Measurements from ENCODE around the gene CTXND1. TPM values are rescaled to one million over a fixed set of nuclear protein-coding genes. Genes with fewer than 3 reads are reported as not detected.
"Not testable (repeated sequence)": the region's sequence is repeated elsewhere in the genome, so short reads cannot be mapped to it uniquely, and the experiment has no call there.

CTXND1 gene
- total RNA-seq, 2 experiments from 2014 or later, result not detected

GRCh38 chr15:80292079-80292478, 40.1 kb upstream of the CTXND1 start:
- BruUV-seq (replicated peaks), result no TSS peak

DNA sequence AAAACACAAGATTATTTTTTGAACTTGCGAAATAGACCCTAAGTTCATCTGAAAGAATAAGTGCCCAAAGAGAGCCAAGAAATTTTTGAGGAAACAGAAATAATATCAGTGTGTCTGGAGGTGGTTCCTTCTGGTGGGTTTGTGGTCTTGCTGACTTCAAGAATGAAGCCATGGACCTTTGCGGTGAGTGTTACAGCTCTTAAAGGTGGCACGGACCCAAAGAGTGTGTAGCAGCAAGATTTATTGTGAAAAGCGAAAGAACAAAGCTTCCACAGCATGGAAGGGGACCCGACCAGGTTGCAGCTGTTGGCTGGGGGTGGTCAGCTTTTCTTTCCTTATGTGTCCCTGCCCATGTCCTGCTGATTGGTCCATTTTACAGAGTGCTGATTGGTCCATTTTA, 38.9 kb upstream of the CTXND1 start:
- BruUV-seq (replicated peaks); H3K4me2 ChIP-seq (ENCODE audit: low read length); H2AFZ ChIP-seq (ENCODE audit: low read length); intact Hi-C loops (cut with micrococcal nuclease; ENCODE audit: unreplicated experiment); H3K79me2 ChIP-seq (ENCODE audit: insufficient read depth, low read depth, low read length); H3K36me3 ChIP-seq (ENCODE audit: insufficient read depth, low read length); H4K20me1 ChIP-seq (ENCODE audit: insufficient read depth, low read length); H3K4me1 ChIP-seq (ENCODE audit: insufficient read depth, low read length, poor library complexity, severe bottlenecking); H3K4me3 ChIP-seq (ENCODE audit: low read depth, low read length, poor library complexity, severe bottlenecking); H3K9me2 ChIP-seq (ENCODE audit: insufficient read depth, low read length); CTCF ChIA-PET (ENCODE audit: unreplicated experiment); H3K9me3 ChIP-seq (ENCODE audit: low read length); DNase-seq (ENCODE audit: low spot score); H3K27ac ChIP-seq (ENCODE audit: low read depth, low read length, poor library complexity, severe bottlenecking); POLR2A ChIA-PET: not testable (repeated sequence)

More at GRCh38 chr15:80292079-80292478, 40.1 kb upstream of the CTXND1 start:
- Histone ChIP-seq H3K79me2 (ENCODE audit: insufficient read depth, low read depth, low read length) (no peaks in the 10 kb centered on the region), H4K20me1 (ENCODE audit: insufficient read depth, low read length) (no peaks in the 10 kb centered on the region), H3K4me2 (ENCODE audit: low read length) (no peak overlapping the region), H3K4me1 (ENCODE audit: insufficient read depth, low read length, poor library complexity, severe bottlenecking) (no peaks in the 10 kb centered on the region), H3K36me3 (ENCODE audit: insufficient read depth, low read length) (no peaks in the 10 kb centered on the region), H3K27ac (ENCODE audit: low read depth, low read length, poor library complexity, severe bottlenecking) (no peak overlapping the region), H3K9me2 (ENCODE audit: insufficient read depth, low read length) (no peaks in the 10 kb centered on the region), H3K9me3 (ENCODE audit: low read length) (no peaks in the 10 kb centered on the region), H2AFZ (ENCODE audit: low read length) (no peak overlapping the region), H3K4me3 (ENCODE audit: low read depth, low read length, poor library complexity, severe bottlenecking) (no peak overlapping the region)
- TF ChIP-seq, protein P1, sequence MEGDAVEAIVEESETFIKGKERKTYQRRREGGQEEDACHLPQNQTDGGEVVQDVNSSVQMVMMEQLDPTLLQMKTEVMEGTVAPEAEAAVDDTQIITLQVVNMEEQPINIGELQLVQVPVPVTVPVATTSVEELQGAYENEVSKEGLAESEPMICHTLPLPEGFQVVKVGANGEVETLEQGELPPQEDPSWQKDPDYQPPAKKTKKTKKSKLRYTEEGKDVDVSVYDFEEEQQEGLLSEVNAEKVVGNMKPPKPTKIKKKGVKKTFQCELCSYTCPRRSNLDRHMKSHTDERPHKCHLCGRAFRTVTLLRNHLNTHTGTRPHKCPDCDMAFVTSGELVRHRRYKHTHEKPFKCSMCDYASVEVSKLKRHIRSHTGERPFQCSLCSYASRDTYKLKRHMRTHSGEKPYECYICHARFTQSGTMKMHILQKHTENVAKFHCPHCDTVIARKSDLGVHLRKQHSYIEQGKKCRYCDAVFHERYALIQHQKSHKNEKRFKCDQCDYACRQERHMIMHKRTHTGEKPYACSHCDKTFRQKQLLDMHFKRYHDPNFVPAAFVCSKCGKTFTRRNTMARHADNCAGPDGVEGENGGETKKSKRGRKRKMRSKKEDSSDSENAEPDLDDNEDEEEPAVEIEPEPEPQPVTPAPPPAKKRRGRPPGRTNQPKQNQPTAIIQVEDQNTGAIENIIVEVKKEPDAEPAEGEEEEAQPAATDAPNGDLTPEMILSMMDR (conservative IDR thresholded peaks at IDR 0.05; ENCODE audit: low read length), result no peak
- no peak for TF ChIP-seq EZH2phosphoT487 (IDR thresholded peaks at IDR 0.05; ENCODE audit: borderline replicate concordance, low read depth, low read length)
- ChIA-PET CTCF (ENCODE audit: unreplicated experiment) (no interaction called here), POLR2A (no interaction called here)
- no peak for DNase-seq (ENCODE audit: low spot score)
- intact Hi-C loops (cut with micrococcal nuclease; ENCODE audit: unreplicated experiment), result no loop called here

- H3K4me3 ChIP-seq (ENCODE audit: low read depth, low read length, poor library complexity, severe bottlenecking), result no peak overlapping the region
- TF ChIP-seq EZH2phosphoT487 (IDR thresholded peaks at IDR 0.05; ENCODE audit: borderline replicate concordance, low read depth, low read length), result no peak
- TF ChIP-seq, protein P1 (conservative IDR thresholded peaks at IDR 0.05; ENCODE audit: low read length), result no peak
- POLR2A ChIA-PET, result interaction anchor here (0.6 kb wide), 1 partner anchor 64 kb away, joined by 3 read pairs; no protein-coding TSS in a partner anchor
- H3K36me3 ChIP-seq (ENCODE audit: insufficient read depth, low read length), result no peaks in the 10 kb centered on the region
- H2AFZ ChIP-seq (ENCODE audit: low read length), result no peak overlapping the region
- no peaks in the 10 kb centered on the region for H3K4me1 ChIP-seq (ENCODE audit: insufficient read depth, low read length, poor library complexity, severe bottlenecking)
- H3K9me3 ChIP-seq (ENCODE audit: low read length), result no peaks in the 10 kb centered on the region
- no peak for DNase-seq (ENCODE audit: low spot score)
- BruUV-seq (replicated peaks), result no TSS peak
- no peak overlapping the region for H3K27ac ChIP-seq (ENCODE audit: low read depth, low read length, poor library complexity, severe bottlenecking)
- no peak overlapping the region for H3K4me2 ChIP-seq (ENCODE audit: low read length)
- H3K79me2 ChIP-seq (ENCODE audit: insufficient read depth, low read depth, low read length), result no peaks in the 10 kb centered on the region
- CTCF ChIA-PET (ENCODE audit: unreplicated experiment), result no interaction called here
- no peaks in the 10 kb centered on the region for H4K20me1 ChIP-seq (ENCODE audit: insufficient read depth, low read length)
- no peaks in the 10 kb centered on the region for H3K9me2 ChIP-seq (ENCODE audit: insufficient read depth, low read length)
- intact Hi-C loops (cut with micrococcal nuclease; ENCODE audit: unreplicated experiment), result no loop called here
These were observed 37.8 kb upstream of the CTXND1 start for GRCh38 chr15:80289528-80290495.

Measured in OCI-LY7 (cell line).